ENCODE results near the gene TSHZ2.

- TF ChIP-seq REST (IDR thresholded peaks at IDR 0.05; ENCODE audit: insufficient read depth in 1 of 2, low read depth in 2 of 2, low read length in 2 of 2) (no peak), POLR2AphosphoS5 (IDR thresholded peaks at IDR 0.05; ENCODE audit: low read depth, low read length) (no peak)
Observed at GRCh38 chr20:53098621-53099020, 126.5 kb downstream of the TSHZ2 start.

Data from PFSK-1 (cell line).